ENCODE measurements around the gene FARS2.

- TF ChIP-seq CTCF (conservative IDR thresholded peaks at IDR 0.05) (no peak), ZFX (IDR thresholded peaks at IDR 0.05) (no peak)
These were observed 164.0 kb downstream of the FARS2 start for GRCh38 chr6:5425267-5425666.
